Cerebellar cortex (tissue), 1 donor: Measurements from ENCODE around the gene PDCD7.
"Not testable (repeated sequence)": the region's sequence is repeated elsewhere in the genome, so short reads cannot be mapped to it uniquely, and the experiment has no call there.

Experiments used
- DNase-seq: peaks from one replicate; pipeline ENCODE4 v3.0.0-alpha.2; 2015; ENCODE audit warnings: low spot score

The PDCD7 gene

GRCh38 chr15:65091946-65092770 is 41.5 kb downstream of the PDCD7 start:
- DNase-seq: no peak

- DNase-seq: no peak
Observed at GRCh38 chr15:65089206-65089824, 44.3 kb downstream of the PDCD7 start.

- DNase-seq: no peak
Observed at GRCh38 chr15:65088643-65089021, 45.0 kb downstream of the PDCD7 start.

- peak; percentile 39 for DNase-seq
Observed at GRCh38 chr15:65087873-65088642, 45.5 kb downstream of the PDCD7 start.

- DNase-seq: no peak
Observed at GRCh38 chr15:65087411-65087810, 46.2 kb downstream of the PDCD7 start.

- DNase-seq: no peak
Observed at GRCh38 chr15:65086680-65087111, 46.9 kb downstream of the PDCD7 start.

GRCh38 chr15:65085990-65086679 is 47.5 kb downstream of the PDCD7 start:
- DNase-seq: peak; percentile 66

- DNase-seq: no peak
Observed at GRCh38 chr15:65085207-65085753, 48.3 kb downstream of the PDCD7 start.

- DNase-seq: no peak
Observed at GRCh38 chr15:65084500-65085206, 49.0 kb downstream of the PDCD7 start.

GRCh38 chr15:65083262-65083701 is 50.3 kb downstream of the PDCD7 start:
- DNase-seq: peak; percentile 43

- no peak for DNase-seq
Observed at GRCh38 chr15:65082303-65082953, 51.2 kb downstream of the PDCD7 start.

- no peak for DNase-seq
Observed at GRCh38 chr15:65081758-65082157, 51.9 kb downstream of the PDCD7 start.

GRCh38 chr15:65081270-65081669 is 52.3 kb downstream of the PDCD7 start:
- no peak for DNase-seq

GRCh38 chr15:65079580-65079979 is 54.0 kb downstream of the PDCD7 start:
- DNase-seq: no peak

GRCh38 chr15:65077981-65078352 is 55.6 kb downstream of the PDCD7 start:
- DNase-seq: no peak

GRCh38 chr15:65077291-65077980 is 56.2 kb downstream of the PDCD7 start:
- DNase-seq: no peak

GRCh38 chr15:65076486-65077290 is 56.9 kb downstream of the PDCD7 start, which contains the start of gene KBTBD13:
TSS of gene KBTBD13 (plus strand) at chr15:65076746. CDS start at chr15:65076816, 70 bp downstream.
- no peak for DNase-seq

- not testable (repeated sequence) for DNase-seq
Observed at GRCh38 chr15:65075607-65076395, 57.8 kb downstream of the PDCD7 start.
